Glomerular visceral epithelial cell (primary cell): ENCODE data around the gene CHST11.

Source experiments
- DNase-seq: peaks from one replicate; pipeline ENCODE4 v3.0.0-alpha.2; 2016; ENCODE audit errors: extremely low spot score

Gene CHST11

GRCh38 chr12:104480826-104481440 lies 24.2 kb downstream of the CHST11 start:
- DNase-seq: peak; percentile 26

- no peak for DNase-seq
Observed at GRCh38 chr12:104482113-104482512, 25.4 kb downstream of the CHST11 start.

GRCh38 chr12:104482748-104483147 lies 26.0 kb downstream of the CHST11 start:
- DNase-seq: no peak

GRCh38 chr12:104484079-104484478 lies 27.3 kb downstream of the CHST11 start:
- DNase-seq: no peak

- DNase-seq: no peak
Observed at GRCh38 chr12:104485651-104486362, 29.1 kb downstream of the CHST11 start.

GRCh38 chr12:104486363-104486750 lies 29.6 kb downstream of the CHST11 start:
- DNase-seq: no peak

GRCh38 chr12:104486943-104487819 lies 30.4 kb downstream of the CHST11 start:
- peak; percentile 16 for DNase-seq

GRCh38 chr12:104488374-104488773 lies 31.6 kb downstream of the CHST11 start:
- no peak for DNase-seq

GRCh38 chr12:104490186-104490585 lies 33.4 kb downstream of the CHST11 start:
- DNase-seq: no peak

- no peak for DNase-seq
Observed at GRCh38 chr12:104490850-104491249, 34.1 kb downstream of the CHST11 start.

GRCh38 chr12:104493496-104493895 lies 36.7 kb downstream of the CHST11 start:
- no peak for DNase-seq

GRCh38 chr12:104494137-104494792 lies 37.5 kb downstream of the CHST11 start:
- DNase-seq: no peak

- DNase-seq: no peak
Observed at GRCh38 chr12:104494793-104495158, 38.0 kb downstream of the CHST11 start.

- DNase-seq: no peak
Observed at GRCh38 chr12:104495786-104496185, 39.0 kb downstream of the CHST11 start.

- DNase-seq: no peak
Observed at GRCh38 chr12:104496336-104496735, 39.6 kb downstream of the CHST11 start.

GRCh38 chr12:104498211-104498801 lies 41.6 kb downstream of the CHST11 start:
- peak; percentile 43 for DNase-seq

- DNase-seq: no peak
Observed at GRCh38 chr12:104499668-104500332, 43.1 kb downstream of the CHST11 start.

GRCh38 chr12:104501115-104501514 lies 44.4 kb downstream of the CHST11 start:
- DNase-seq: no peak

- DNase-seq: no peak
Observed at GRCh38 chr12:104501660-104502059, 44.9 kb downstream of the CHST11 start.

GRCh38 chr12:104502217-104502616 lies 45.5 kb downstream of the CHST11 start:
- no peak for DNase-seq

GRCh38 chr12:104502638-104503037 lies 45.9 kb downstream of the CHST11 start:
- no peak for DNase-seq
